DOHH2 (cell line): ENCODE data around the gene GPR157.

ENCODE experiments used
- H3F3A ChIP-seq: fragments of 200-600 bp; sonication (generic), shearing (Covaris generic); 2 replicates; pipeline ENCODE4 v1.6.0; 2016; ENCODE audit warnings: antibody characterized with exemption, mild to moderate bottlenecking; ENCODE audit not compliant: control insufficient read depth, insufficient read depth
- H3K27ac ChIP-seq: fragments of 200-600 bp; sonication (generic); 2 replicates; pipeline ENCODE4 v1.5.1; 2014; ENCODE audit warnings: low read depth, mild to moderate bottlenecking, low read length, moderate library complexity
- H3K27me3 ChIP-seq: fragments of 200-600 bp; sonication (generic); 2 replicates; pipeline ENCODE4 v1.6.1; 2014; ENCODE audit warnings: mild to moderate bottlenecking, low read length, mixed read lengths; ENCODE audit not compliant: control insufficient read depth
- H3K36me3 ChIP-seq: fragments of 200-600 bp; sonication (generic); 2 replicates; pipeline ENCODE4 v1.6.1; 2014; ENCODE audit warnings: mild to moderate bottlenecking, low read length, moderate library complexity, mixed read lengths; ENCODE audit not compliant: control insufficient read depth
- H3K4me1 ChIP-seq: fragments of 200-600 bp; sonication (generic); 2 replicates; pipeline ENCODE4 v1.6.1; 2014; ENCODE audit warnings: mild to moderate bottlenecking, low read length, mixed read lengths; ENCODE audit not compliant: control insufficient read depth
- H3K4me2 ChIP-seq: fragments of 200-600 bp; sonication (generic); 2 replicates; pipeline ENCODE4 v1.6.0; 2014; ENCODE audit warnings: mild to moderate bottlenecking, low read length, moderate library complexity
- H3K4me3 ChIP-seq: fragments of 200-600 bp; sonication (generic); 2 replicates; pipeline ENCODE4 v1.5.1; 2014; ENCODE audit warnings: mild to moderate bottlenecking, low read length, mixed read lengths
- H3K79me2 ChIP-seq: fragments of 200-600 bp; sonication (generic); 2 replicates; pipeline ENCODE4 v1.6.1; 2014; ENCODE audit warnings: mild to moderate bottlenecking, low read length, mixed read lengths; ENCODE audit not compliant: control insufficient read depth
- H3K9me2 ChIP-seq: fragments of 200-600 bp; sonication (generic); replicated peaks from 2 replicates; pipeline ENCODE4 v1.6.1; 2014; ENCODE audit warnings: mild to moderate bottlenecking, low read length, mixed read lengths; ENCODE audit not compliant: control insufficient read depth
- H3K9me3 ChIP-seq: fragments of 200-600 bp; sonication (generic); 2 replicates; pipeline ENCODE4 v1.6.1; 2014; ENCODE audit warnings: antibody characterized with exemption, low read length, mixed read lengths; ENCODE audit not compliant: control insufficient read depth, insufficient read depth
- H4K20me1 ChIP-seq: fragments of 200-600 bp; sonication (generic); 2 replicates; pipeline ENCODE4 v1.6.0; 2014; ENCODE audit warnings: low read depth, mild to moderate bottlenecking, antibody characterized with exemption, low read length, moderate library complexity; ENCODE audit not compliant: control insufficient read depth, insufficient read depth
- EZH2phosphoT487 ChIP-seq: fragments of 200-600 bp; sonication (generic); IDR thresholded peaks from 2 replicates; pipeline ENCODE4 v1.6.1; 2017; ENCODE audit warnings: borderline replicate concordance, mild to moderate bottlenecking, antibody characterized with exemption, low read length, moderate library complexity, mixed read lengths
- TF ChIP-seq, protein P1 (sequence below): fragments of 200-600 bp; sonication (generic); IDR thresholded peaks from one replicate; pipeline ENCODE4 v1.5.1; 2014; ENCODE audit warnings: antibody characterized with exemption, mild to moderate bottlenecking, low read depth, low read length; ENCODE audit not compliant: poor library complexity, severe bottlenecking

GPR157 gene

DNA sequence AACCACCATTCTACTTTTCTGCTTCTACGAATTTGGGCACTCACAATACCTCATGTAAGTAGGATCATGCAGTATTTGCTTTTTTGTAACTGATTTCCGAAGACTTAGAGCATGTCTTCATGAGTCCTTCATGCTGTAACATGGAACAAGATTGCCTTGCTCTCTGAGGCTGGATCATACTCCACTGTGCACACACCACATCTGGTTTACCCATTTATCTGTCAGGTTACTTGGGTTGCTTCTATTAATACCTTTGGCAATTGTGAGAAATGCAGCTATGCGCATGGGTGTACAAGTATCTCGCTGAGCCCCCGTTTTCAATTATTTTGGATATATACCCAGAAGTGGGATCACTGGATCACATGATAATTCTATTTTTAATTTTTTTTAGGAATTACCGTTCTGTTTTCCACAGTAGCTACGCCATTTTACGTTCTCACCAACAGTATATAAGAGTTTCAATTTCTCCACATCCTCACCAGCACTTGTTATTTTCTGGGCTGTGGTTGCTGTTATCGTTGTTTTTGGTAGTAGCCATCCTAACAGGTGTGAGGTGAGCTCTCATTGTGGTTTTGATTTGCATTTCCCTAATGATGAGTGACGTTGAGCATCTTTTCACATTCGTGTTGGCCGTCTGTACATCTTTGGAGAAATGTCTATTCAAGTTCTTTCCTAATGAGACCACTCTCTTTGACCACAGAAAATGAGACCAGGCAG is 48.8 kb downstream of the GPR157 start:
- H3K27ac ChIP-seq, result peak overlapping the region; percentile 97
- TF ChIP-seq EZH2phosphoT487, result no peak
- TF ChIP-seq, protein P1, sequence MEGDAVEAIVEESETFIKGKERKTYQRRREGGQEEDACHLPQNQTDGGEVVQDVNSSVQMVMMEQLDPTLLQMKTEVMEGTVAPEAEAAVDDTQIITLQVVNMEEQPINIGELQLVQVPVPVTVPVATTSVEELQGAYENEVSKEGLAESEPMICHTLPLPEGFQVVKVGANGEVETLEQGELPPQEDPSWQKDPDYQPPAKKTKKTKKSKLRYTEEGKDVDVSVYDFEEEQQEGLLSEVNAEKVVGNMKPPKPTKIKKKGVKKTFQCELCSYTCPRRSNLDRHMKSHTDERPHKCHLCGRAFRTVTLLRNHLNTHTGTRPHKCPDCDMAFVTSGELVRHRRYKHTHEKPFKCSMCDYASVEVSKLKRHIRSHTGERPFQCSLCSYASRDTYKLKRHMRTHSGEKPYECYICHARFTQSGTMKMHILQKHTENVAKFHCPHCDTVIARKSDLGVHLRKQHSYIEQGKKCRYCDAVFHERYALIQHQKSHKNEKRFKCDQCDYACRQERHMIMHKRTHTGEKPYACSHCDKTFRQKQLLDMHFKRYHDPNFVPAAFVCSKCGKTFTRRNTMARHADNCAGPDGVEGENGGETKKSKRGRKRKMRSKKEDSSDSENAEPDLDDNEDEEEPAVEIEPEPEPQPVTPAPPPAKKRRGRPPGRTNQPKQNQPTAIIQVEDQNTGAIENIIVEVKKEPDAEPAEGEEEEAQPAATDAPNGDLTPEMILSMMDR, result no peak
- H3K9me2 ChIP-seq, result no peaks in the 10 kb centered on the region
- 0 out of 2 replicates have a peak, but pooled peaks cover 5% of the 10 kb centered on the region for H3K36me3 ChIP-seq
- 0 out of 2 replicates have a peak, but pooled peaks cover 2% of the 10 kb centered on the region for H3K79me2 ChIP-seq
- peak overlapping the region; percentile 69 for H3K4me2 ChIP-seq
- peaks cover 100% of the 10 kb centered on the region for H3K4me1 ChIP-seq
- H3F3A ChIP-seq, result peaks cover 44% of the 10 kb centered on the region
- no peaks in the 10 kb centered on the region for H3K27me3 ChIP-seq
- peak overlapping the region; percentile 61 for H3K4me3 ChIP-seq
- H4K20me1 ChIP-seq, result no peaks in the 10 kb centered on the region
- no peaks in the 10 kb centered on the region for H3K9me3 ChIP-seq

DNA sequence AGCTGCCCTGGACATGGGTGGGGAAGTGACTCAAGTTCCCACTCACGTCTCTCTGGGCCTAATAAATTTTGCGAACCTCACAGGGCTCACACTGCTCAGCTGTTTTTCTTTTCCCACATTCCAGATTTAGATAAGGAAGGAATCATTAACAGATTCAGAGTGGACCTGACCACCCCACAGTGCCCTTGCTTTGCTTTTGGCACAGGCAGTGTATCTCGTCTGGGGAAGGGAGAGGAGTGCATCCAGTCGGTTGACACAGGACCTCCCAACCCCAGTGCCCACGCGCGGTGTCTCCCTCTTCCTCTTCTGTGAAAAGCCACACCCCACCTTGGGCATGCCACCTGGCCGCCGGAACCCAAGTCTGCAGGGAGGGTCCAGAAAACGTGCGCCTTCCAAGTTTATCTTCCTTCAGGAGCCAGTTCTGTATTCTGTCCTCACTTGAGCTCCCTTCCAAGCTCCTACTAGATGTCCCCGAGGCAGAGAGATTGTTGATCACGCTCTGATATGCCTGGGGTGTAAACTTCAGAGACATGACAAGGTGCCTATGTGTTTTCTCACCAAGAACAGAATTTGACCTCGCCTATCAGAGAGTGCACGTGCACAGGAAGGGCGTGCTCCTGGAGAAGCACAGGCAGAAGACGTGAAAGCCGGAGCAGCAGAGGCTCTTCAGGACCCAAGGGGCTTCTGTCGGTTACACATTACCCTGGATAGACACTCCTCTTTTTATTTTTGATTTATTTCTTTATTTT is 50.0 kb downstream of the GPR157 start:
- Histone ChIP-seq H3K4me1 (peaks cover 100% of the 10 kb centered on the region), H3K9me3 (no peaks in the 10 kb centered on the region), H3K79me2 (0 out of 2 replicates have a peak, but pooled peaks cover 2% of the 10 kb centered on the region), H3F3A (peaks cover 54% of the 10 kb centered on the region), H3K4me3 (peak overlapping the region; percentile 11), H3K9me2 (no peaks in the 10 kb centered on the region), H4K20me1 (no peaks in the 10 kb centered on the region), H3K36me3 (0 out of 2 replicates have a peak, but pooled peaks cover 5% of the 10 kb centered on the region), H3K27ac (peak overlapping the region; percentile 97), H3K4me2 (peak overlapping the region; percentile 69), H3K27me3 (no peaks in the 10 kb centered on the region)
- no peak for TF ChIP-seq EZH2phosphoT487
- TF ChIP-seq, protein P1, result no peak

DNA sequence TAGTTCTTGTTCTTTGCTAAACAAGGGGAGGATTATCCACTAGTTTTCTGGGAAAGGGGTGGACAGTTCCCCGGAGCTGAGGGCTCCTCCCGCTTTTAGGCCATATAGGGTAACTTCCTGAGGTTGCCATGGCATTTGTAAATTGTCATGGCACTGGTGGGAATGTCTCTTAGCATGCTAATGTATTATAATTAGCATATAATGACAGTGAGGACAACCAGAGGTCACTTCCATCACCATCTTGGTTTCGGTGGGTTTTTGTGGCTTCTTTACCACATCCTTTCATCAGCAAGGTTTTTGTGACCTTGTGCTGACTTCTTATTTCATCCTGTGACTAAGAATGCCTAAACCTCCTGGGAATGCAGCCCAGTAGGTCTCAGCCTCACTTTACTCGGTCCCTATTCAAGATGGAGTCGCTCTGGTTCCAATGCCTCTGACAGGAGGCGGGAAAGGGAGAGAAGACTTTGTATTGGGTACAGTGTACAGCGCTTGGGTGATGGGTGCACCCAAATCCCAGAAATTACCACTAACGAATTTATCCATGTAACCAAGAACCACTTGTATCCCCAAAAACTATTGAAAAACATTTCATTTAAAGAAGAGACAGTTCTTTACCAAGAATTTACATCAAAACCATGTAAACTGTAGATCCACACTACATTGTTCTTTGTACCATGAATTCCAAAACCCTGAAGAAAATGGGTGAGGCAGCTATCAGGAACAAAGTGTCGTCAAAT is 50.7 kb downstream of the GPR157 start:
- Histone ChIP-seq H3K27me3 (no peaks in the 10 kb centered on the region), H3K4me3 (peak overlapping the region; percentile 11), H3K36me3 (0 out of 2 replicates have a peak, but pooled peaks cover 5% of the 10 kb centered on the region), H3K9me3 (no peaks in the 10 kb centered on the region), H3K27ac (peak overlapping the region; percentile 97), H4K20me1 (no peaks in the 10 kb centered on the region), H3K4me1 (peaks cover 100% of the 10 kb centered on the region), H3K79me2 (peaks cover 5% of the 10 kb centered on the region; the same call in 1 of the 2 replicates), H3K4me2 (peak overlapping the region; percentile 69), H3K9me2 (no peaks in the 10 kb centered on the region), H3F3A (peaks cover 61% of the 10 kb centered on the region)
- TF ChIP-seq EZH2phosphoT487, result no peak
- TF ChIP-seq, protein P1, result no peak
